ENCODE results near the gene MTA1.

Gene MTA1

GRCh38 chr14:105425823-105426247, 6.2 kb downstream of the MTA1 start:
- DNase-seq = no peak

GRCh38 chr14:105426416-105427130, 6.9 kb downstream of the MTA1 start:
- no peak for DNase-seq

- no peak for DNase-seq
Measured at GRCh38 chr14:105427412-105427811, 7.8 kb downstream of the MTA1 start.

- DNase-seq = no peak
Measured at GRCh38 chr14:105427936-105428485, 8.4 kb downstream of the MTA1 start.

GRCh38 chr14:105430042-105430441, 10.4 kb downstream of the MTA1 start:
- DNase-seq = no peak

- no peak for DNase-seq
Measured at GRCh38 chr14:105430565-105430964, 10.9 kb downstream of the MTA1 start.

GRCh38 chr14:105431256-105431655, 11.6 kb downstream of the MTA1 start:
- no peak for DNase-seq

GRCh38 chr14:105432657-105433056, 13.0 kb downstream of the MTA1 start:
- DNase-seq = no peak

- DNase-seq = no peak
Measured at GRCh38 chr14:105433161-105433605, 13.6 kb downstream of the MTA1 start.

- no peak for DNase-seq
Measured at GRCh38 chr14:105436402-105436801, 16.8 kb downstream of the MTA1 start.

- peak; percentile 52 for DNase-seq
Measured at GRCh38 chr14:105436891-105437722, 17.5 kb downstream of the MTA1 start.

GRCh38 chr14:105437723-105438500, 18.3 kb downstream of the MTA1 start:
- no peak for DNase-seq

GRCh38 chr14:105439179-105439578, 19.6 kb downstream of the MTA1 start:
- DNase-seq = no peak

GRCh38 chr14:105439710-105440553, 20.3 kb downstream of the MTA1 start:
- DNase-seq = no peak

GRCh38 chr14:105440554-105440900, 20.9 kb downstream of the MTA1 start:
- DNase-seq = no peak

- DNase-seq = no peak
Measured at GRCh38 chr14:105440992-105441391, 21.4 kb downstream of the MTA1 start.

GRCh38 chr14:105442125-105442524, 22.5 kb downstream of the MTA1 start:
- no peak for DNase-seq

GRCh38 chr14:105442834-105443233, 23.2 kb downstream of the MTA1 start:
- no peak for DNase-seq

GRCh38 chr14:105444859-105445258, 25.2 kb downstream of the MTA1 start:
- DNase-seq = no peak

GRCh38 chr14:105445290-105445689, 25.7 kb downstream of the MTA1 start:
- no peak for DNase-seq

GRCh38 chr14:105445901-105446845, 26.5 kb downstream of the MTA1 start:
- no peak for DNase-seq

Measured in NCI-H187 treated with DMSO at 0.1 percent for 48 hours (cell line).